ENCODE data around the gene ZIM2. TPM values are rescaled to one million over a fixed set of nuclear protein-coding genes. Genes with fewer than 3 reads are reported as not detected.

Gene ZIM2
- total and polyA plus RNA-seq, 4 donors = 3.1 to 7.8 (median 6.6) TPM

GRCh38 chr19:56727677-56728076 is 112.8 kb downstream of the ZIM2 start:
- DNase-seq (ENCODE audit: low read depth in 4 of 6, low spot score in 6 of 6) = peak in 4 of 6 donors; percentile 65 to 92 (median 76)

DNA sequence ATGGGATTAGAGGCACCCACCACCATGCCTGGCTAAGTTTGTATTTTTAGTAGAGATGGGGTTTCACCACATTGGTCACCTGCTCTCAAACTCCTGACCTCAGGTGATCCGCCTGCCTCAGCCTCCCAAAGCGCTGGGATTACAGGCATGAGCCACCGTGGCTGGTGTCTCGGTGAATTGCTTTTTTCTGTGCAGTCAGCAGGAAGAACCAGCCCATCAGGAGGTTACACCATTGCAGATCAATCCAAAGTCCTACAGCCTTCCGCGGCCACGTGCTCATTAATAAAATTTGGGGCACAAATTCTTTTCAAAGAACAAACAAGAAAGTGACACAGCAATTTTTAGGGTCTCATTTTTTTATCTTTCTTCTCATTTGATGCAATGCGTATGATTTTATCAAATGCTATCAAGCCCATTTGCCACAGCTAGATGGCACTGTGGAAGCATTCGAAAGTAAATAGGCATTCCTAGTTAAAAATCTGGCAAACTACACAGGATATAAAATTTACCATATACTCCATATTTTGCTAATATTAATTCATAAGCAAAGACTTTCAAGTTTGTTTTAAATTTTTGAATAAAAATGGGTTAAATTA is 114.6 kb downstream of the ZIM2 start:
- Histone ChIP-seq H3K9me3 (ENCODE audit: control insufficient read depth, insufficient read depth, low read length) (no peaks in the 10 kb centered on the region), H3K27me3 (ENCODE audit: control insufficient read depth, insufficient read depth, low read length) (no peaks in the 10 kb centered on the region), H3K36me3 (ENCODE audit: control insufficient read depth, insufficient read depth, low read length) (no peaks in the 10 kb centered on the region), H3K4me3 (ENCODE audit: low read depth, low read length) (no peak overlapping the region), H3K4me1 (ENCODE audit: control insufficient read depth, insufficient read depth, low read length) (peaks cover 20% of the 10 kb centered on the region), H3K27ac (ENCODE audit: low read depth, low read length) (no peak overlapping the region)
- 16% methylated on average over 4 of the region's 9 CpGs for WGBS (ENCODE audit: insufficient coverage)
- peak in 3 of 6 donors; percentile 62 to 94 (median 82) for DNase-seq (ENCODE audit: low read depth in 4 of 6, low spot score in 6 of 6)

More at GRCh38 chr19:56727677-56728076, 112.8 kb downstream of the ZIM2 start:
- Histone ChIP-seq H3K9me3 (ENCODE audit: control insufficient read depth, insufficient read depth, low read length) (no peaks in the 10 kb centered on the region), H3K36me3 (ENCODE audit: control insufficient read depth, insufficient read depth, low read length) (no peaks in the 10 kb centered on the region), H3K27ac (ENCODE audit: low read depth, low read length) (peak overlapping the region; percentile 33), H3K4me3 (ENCODE audit: low read depth, low read length) (no peak overlapping the region), H3K4me1 (ENCODE audit: control insufficient read depth, insufficient read depth, low read length) (peaks cover 20% of the 10 kb centered on the region), H3K27me3 (ENCODE audit: control insufficient read depth, insufficient read depth, low read length) (no peaks in the 10 kb centered on the region)
- WGBS (ENCODE audit: insufficient coverage) = 0% methylated on average over 1 of the region's 4 CpGs

Small RNA genes lying within 50 kb of the gene (small RNA-seq; reads per million reads assigned to genes)
- gene AC006115.2 (ENCODE audit: low replicate concordance) = not detected

Other genes starting within 250 kb of the ZIM2 start
- 1 to 10 TPM; 8.9 TPM for gene ZNF71, start 245.4 kb downstream of the ZIM2 start, total RNA-seq
- gene ZNF71, start 245.4 kb downstream of the ZIM2 start, polyA plus RNA-seq (ENCODE audit: insufficient read length in 2 of 2) = 10 to 100 TPM; 11.6 to 12.2 TPM
- gene SMIM17, start 197.6 kb downstream of the ZIM2 start, total RNA-seq = 10 to 100 TPM; 13.8 to 84.2 TPM
- gene SMIM17, start 197.6 kb downstream of the ZIM2 start, polyA plus RNA-seq (ENCODE audit: insufficient read length in 2 of 2) = 10 to 100 TPM; 54.3 to 62.7 TPM
- 1 to 10 TPM; 4.1 to 5.2 TPM for gene ZNF835, start 169.0 kb downstream of the ZIM2 start, total RNA-seq
- 10 to 100 TPM in 1 of 2 donors, 1 to 10 TPM in 1; 6.6 to 10.3 TPM for gene ZNF835, start 169.0 kb downstream of the ZIM2 start, polyA plus RNA-seq (ENCODE audit: insufficient read length in 2 of 2)
- gene PEG3, start within 50 bp of the ZIM2 start, total RNA-seq = 100 to 1,000 TPM; 160 to 444 TPM
- 100 to 1,000 TPM; 195 to 265 TPM for gene PEG3, start within 50 bp of the ZIM2 start, polyA plus RNA-seq (ENCODE audit: insufficient read length in 2 of 2)